GM08714 (cell line): Measurements from ENCODE around the gene ZSCAN12.
"Not testable (repeated sequence)": the region's sequence is repeated elsewhere in the genome, so short reads cannot be mapped to it uniquely, and the experiment has no call there.

ENCODE experiments used
- H3K4me3 ChIP-seq: fragments of 200-500 bp; sonication (Bioruptor generic); 2 replicates; pipeline ENCODE4 v1.5.1; 2014; ENCODE audit warnings: mild to moderate bottlenecking, low read length, inconsistent platforms
- ZNF274 ChIP-seq: IDR thresholded peaks from 2 replicates; pipeline ENCODE4 v1.6.1; 2012; ENCODE audit warnings: mild to moderate bottlenecking, low read depth, low read length

The ZSCAN12 gene

GRCh38 chr6:28399350-28400121, at the start of gene ZSCAN12:
ZSCAN12 (minus strand) TSS chr6:28399747; CDS start chr6:28398405, 1,342 bp downstream.
- no peak for TF ChIP-seq ZNF274
- H3K4me3 ChIP-seq = peak within 1 kb of the TSS; percentile 83

- no peak overlapping the region for H3K4me3 ChIP-seq
- no peak for TF ChIP-seq ZNF274
Measured at GRCh38 chr6:28449056-28449455, 49.5 kb upstream of the ZSCAN12 start.

GRCh38 chr6:28447512-28447906, 48.0 kb upstream of the ZSCAN12 start:
- H3K4me3 ChIP-seq = not testable (repeated sequence)

- TF ChIP-seq ZNF274 = no peak
- H3K4me3 ChIP-seq = 0 out of 2 replicates have a peak overlapping the region, but pooled peaks have one; percentile 2
Measured at GRCh38 chr6:28446818-28447511, 47.4 kb upstream of the ZSCAN12 start.

- H3K4me3 ChIP-seq = not testable (repeated sequence)
Measured at GRCh38 chr6:28444759-28445158, 45.2 kb upstream of the ZSCAN12 start.

- TF ChIP-seq ZNF274 = no peak
- H3K4me3 ChIP-seq = peak within 1 kb of the TSS; percentile 80
Measured at GRCh38 chr6:28443112-28443773, 43.7 kb upstream of the ZSCAN12 start, which contains the start of gene ZSCAN23. ZSCAN23 (minus strand) TSS chr6:28443491; CDS start chr6:28436266, 7,225 bp downstream.

- peak overlapping the region; percentile 80; the same call in 1 of the 2 replicates for H3K4me3 ChIP-seq
- TF ChIP-seq ZNF274 = no peak
Measured at GRCh38 chr6:28442586-28442985, 43.0 kb upstream of the ZSCAN12 start.

- no peak overlapping the region for H3K4me3 ChIP-seq
- no peak for TF ChIP-seq ZNF274
Measured at GRCh38 chr6:28436404-28436803, 36.9 kb upstream of the ZSCAN12 start.

GRCh38 chr6:28433119-28433518, 33.6 kb upstream of the ZSCAN12 start:
- H3K4me3 ChIP-seq = no peak overlapping the region
- TF ChIP-seq ZNF274 = no peak

GRCh38 chr6:28429781-28430180, 30.2 kb upstream of the ZSCAN12 start:
- no peak for TF ChIP-seq ZNF274
- no peak overlapping the region for H3K4me3 ChIP-seq

- TF ChIP-seq ZNF274 = no peak
Measured at GRCh38 chr6:28425944-28426541, 26.5 kb upstream of the ZSCAN12 start.

GRCh38 chr6:28424163-28424562, 24.6 kb upstream of the ZSCAN12 start:
- no peak overlapping the region for H3K4me3 ChIP-seq
- TF ChIP-seq ZNF274 = no peak

More at GRCh38 chr6:28425944-28426541, 26.5 kb upstream of the ZSCAN12 start:
- no peak overlapping the region for H3K4me3 ChIP-seq

GRCh38 chr6:28423546-28423945, 24.0 kb upstream of the ZSCAN12 start:
- TF ChIP-seq ZNF274 = no peak
- no peak overlapping the region for H3K4me3 ChIP-seq

- no peak for TF ChIP-seq ZNF274
- no peak overlapping the region for H3K4me3 ChIP-seq
Measured at GRCh38 chr6:28413681-28414080, 14.1 kb upstream of the ZSCAN12 start.
